Measurements from ENCODE around the gene DACH1. TPM values are rescaled to one million over a fixed set of nuclear protein-coding genes. Genes with fewer than 3 reads are reported as not detected.

DACH1 gene
- total and polyA plus RNA-seq, 2 of the 13 experiments (the other 11 are each of a cell fraction or from before 2014, with no cell fraction given): not detected

DNA sequence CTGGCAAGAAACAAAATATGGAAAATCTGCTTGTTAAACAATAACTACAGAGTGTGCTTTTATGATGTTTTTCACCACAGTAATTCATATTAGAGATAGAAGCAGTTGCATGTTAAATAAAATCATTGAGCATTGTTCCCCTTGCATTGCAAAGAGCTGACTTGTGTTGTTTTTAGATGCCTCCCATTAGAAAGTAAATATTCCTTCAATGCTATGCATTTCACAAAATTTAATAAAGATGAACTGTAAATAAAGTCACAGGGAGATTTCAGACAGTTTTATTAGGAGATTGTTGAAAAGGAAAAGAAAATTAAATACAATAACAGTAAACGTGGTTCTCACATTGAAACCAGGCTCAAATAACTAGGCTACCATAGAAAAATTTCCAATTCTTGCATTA lies 429.3 kb downstream of the DACH1 start:
- H3K36me3 ChIP-seq (replicated peaks in 1 of 2; ENCODE audit: control insufficient read depth in 1 of 2, insufficient read depth in 2 of 2, low read length in 2 of 2): no peaks in the 10 kb centered on the region
- in situ Hi-C loops (cut with HindIII; ENCODE audit: extremely low pct_ligation_motif_present, low pct_unique_long_range_greater_than_20kb): no loop called here
- H4K20me1 ChIP-seq (ENCODE audit: insufficient read depth, low read length): no peaks in the 10 kb centered on the region
- H2AFZ ChIP-seq (ENCODE audit: low read length): no peak overlapping the region
- ChIA-PET POLR2A (no interaction called here), CTCF (ENCODE audit: low intra/inter-chr PET ratio, low total read pairs) (no interaction called here)
- H3K4me2 ChIP-seq (ENCODE audit: low read depth, low read length): no peak overlapping the region
- no TSS peak for BruUV-seq (replicated peaks)
- no peak overlapping the region for H3K9ac ChIP-seq (ENCODE audit: insufficient read depth, low read depth, low read length)
- intact Hi-C loops (cut with micrococcal nuclease; ENCODE audit: unreplicated experiment): no loop called here
- H3K79me2 ChIP-seq (ENCODE audit: insufficient read depth, low read length): no peaks in the 10 kb centered on the region
- ATAC-seq (no peak), FAIRE-seq (no peak), DNase-seq (ENCODE audit: low spot score) (no peak)
- no peaks in the 10 kb centered on the region for H3K4me1 ChIP-seq (ENCODE audit: insufficient read depth, low read length)
- no peaks in the 10 kb centered on the region for H3K27me3 ChIP-seq (ENCODE audit: control insufficient read depth in 1 of 2, insufficient read depth in 2 of 2, low read length in 2 of 2)
- no peaks in the 10 kb centered on the region for H3K9me3 ChIP-seq (ENCODE audit: low read length)
- TF ChIP-seq CHCHD3 (CRISPR knock-in tag; IDR thresholded peaks at IDR 0.05) (no peak), HDAC2 (CRISPR knock-in tag; IDR thresholded peaks at IDR 0.05) (no peak), STAG1 (CRISPR knock-in tag; IDR thresholded peaks at IDR 0.05) (no peak), ZNF720 (CRISPR knock-in tag; IDR thresholded peaks at IDR 0.05) (no peak), U2AF1 (optimal IDR thresholded peaks at IDR 0.05; ENCODE audit: low read depth, low read length) (no peak), ZNF563 (CRISPR knock-in tag; IDR thresholded peaks at IDR 0.05) (no peak), ZNF441 (CRISPR knock-in tag; IDR thresholded peaks at IDR 0.05; ENCODE audit: borderline replicate concordance) (no peak), REXO4 (CRISPR knock-in tag; IDR thresholded peaks at IDR 0.05; ENCODE audit: borderline replicate concordance) (no peak), ZNF549 (CRISPR knock-in tag; IDR thresholded peaks at IDR 0.05) (no peak), SMAD3 (CRISPR knock-in tag; IDR thresholded peaks at IDR 0.05) (no peak), ZNF850 (CRISPR knock-in tag; conservative IDR thresholded peaks at IDR 0.05) (no peak), ZNF7 (CRISPR knock-in tag; IDR thresholded peaks at IDR 0.05) (no peak), NRL (CRISPR knock-in tag; IDR thresholded peaks at IDR 0.05; ENCODE audit: borderline replicate concordance) (no peak)
- TF ChIP-seq, protein P1, sequence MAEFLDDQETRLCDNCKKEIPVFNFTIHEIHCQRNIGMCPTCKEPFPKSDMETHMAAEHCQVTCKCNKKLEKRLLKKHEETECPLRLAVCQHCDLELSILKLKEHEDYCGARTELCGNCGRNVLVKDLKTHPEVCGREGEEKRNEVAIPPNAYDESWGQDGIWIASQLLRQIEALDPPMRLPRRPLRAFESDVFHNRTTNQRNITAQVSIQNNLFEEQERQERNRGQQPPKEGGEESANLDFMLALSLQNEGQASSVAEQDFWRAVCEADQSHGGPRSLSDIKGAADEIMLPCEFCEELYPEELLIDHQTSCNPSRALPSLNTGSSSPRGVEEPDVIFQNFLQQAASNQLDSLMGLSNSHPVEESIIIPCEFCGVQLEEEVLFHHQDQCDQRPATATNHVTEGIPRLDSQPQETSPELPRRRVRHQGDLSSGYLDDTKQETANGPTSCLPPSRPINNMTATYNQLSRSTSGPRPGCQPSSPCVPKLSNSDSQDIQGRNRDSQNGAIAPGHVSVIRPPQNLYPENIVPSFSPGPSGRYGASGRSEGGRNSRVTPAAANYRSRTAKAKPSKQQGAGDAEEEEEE (CRISPR knock-in tag; IDR thresholded peaks at IDR 0.05; ENCODE audit: borderline replicate concordance): no peak
- TF ChIP-seq, protein P2, sequence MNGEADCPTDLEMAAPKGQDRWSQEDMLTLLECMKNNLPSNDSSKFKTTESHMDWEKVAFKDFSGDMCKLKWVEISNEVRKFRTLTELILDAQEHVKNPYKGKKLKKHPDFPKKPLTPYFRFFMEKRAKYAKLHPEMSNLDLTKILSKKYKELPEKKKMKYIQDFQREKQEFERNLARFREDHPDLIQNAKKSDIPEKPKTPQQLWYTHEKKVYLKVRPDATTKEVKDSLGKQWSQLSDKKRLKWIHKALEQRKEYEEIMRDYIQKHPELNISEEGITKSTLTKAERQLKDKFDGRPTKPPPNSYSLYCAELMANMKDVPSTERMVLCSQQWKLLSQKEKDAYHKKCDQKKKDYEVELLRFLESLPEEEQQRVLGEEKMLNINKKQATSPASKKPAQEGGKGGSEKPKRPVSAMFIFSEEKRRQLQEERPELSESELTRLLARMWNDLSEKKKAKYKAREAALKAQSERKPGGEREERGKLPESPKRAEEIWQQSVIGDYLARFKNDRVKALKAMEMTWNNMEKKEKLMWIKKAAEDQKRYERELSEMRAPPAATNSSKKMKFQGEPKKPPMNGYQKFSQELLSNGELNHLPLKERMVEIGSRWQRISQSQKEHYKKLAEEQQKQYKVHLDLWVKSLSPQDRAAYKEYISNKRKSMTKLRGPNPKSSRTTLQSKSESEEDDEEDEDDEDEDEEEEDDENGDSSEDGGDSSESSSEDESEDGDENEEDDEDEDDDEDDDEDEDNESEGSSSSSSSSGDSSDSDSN (CRISPR knock-in tag; IDR thresholded peaks at IDR 0.05): no peak
- TF ChIP-seq, protein P3, sequence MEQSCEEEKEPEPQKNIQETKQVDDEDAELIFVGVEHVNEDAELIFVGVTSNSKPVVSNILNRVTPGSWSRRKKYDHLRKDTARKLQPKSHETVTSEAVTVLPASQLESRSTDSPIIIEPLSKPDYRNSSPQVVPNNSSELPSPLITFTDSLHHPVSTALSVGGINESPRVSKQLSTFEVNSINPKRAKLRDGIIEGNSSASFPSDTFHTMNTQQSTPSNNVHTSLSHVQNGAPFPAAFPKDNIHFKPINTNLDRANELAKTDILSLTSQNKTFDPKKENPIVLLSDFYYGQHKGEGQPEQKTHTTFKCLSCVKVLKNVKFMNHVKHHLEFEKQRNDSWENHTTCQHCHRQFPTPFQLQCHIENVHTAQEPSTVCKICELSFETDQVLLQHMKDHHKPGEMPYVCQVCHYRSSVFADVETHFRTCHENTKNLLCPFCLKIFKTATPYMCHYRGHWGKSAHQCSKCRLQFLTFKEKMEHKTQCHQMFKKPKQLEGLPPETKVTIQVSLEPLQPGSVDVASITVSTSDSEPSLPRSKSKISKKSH (CRISPR knock-in tag; IDR thresholded peaks at IDR 0.05; ENCODE audit: borderline replicate concordance): no peak
- H3K27ac ChIP-seq (ENCODE audit: extremely low read length, insufficient read depth, low read length): no peak overlapping the region
- H3K4me3 ChIP-seq (replicated peaks in 1 of 3; ENCODE audit: insufficient read depth in 1 of 3, low read depth in 2 of 3, low read length in 3 of 3): no peak overlapping the region
- 0% methylated on average over 1 of the region's 1 CpG for WGBS (ENCODE audit: low lambda C conversion rate)

Measured in HepG2 (cell line).